GM12878 (cell line): ENCODE measurements around the gene RNASEL. TPM values are rescaled to one million over a fixed set of nuclear protein-coding genes. Genes with fewer than 3 reads are reported as not detected.
A peak's percentile ranks its signal among the peaks of the same experiment; 100 is the strongest.

Source experiments
- ASH2L ChIP-seq: fragments of 300-600, 200-600 bp; sonication (generic); IDR thresholded peaks from 2 replicates; pipeline ENCODE4 v1.6.1; 2017; ENCODE audit warnings: low read depth, mild to moderate bottlenecking, borderline replicate concordance
- CBFB ChIP-seq: IDR thresholded peaks from 2 replicates; pipeline ENCODE4 v1.6.1; 2016; ENCODE audit warnings: antibody characterized with exemption, low read depth
- CHD1 ChIP-seq: IDR thresholded peaks from 2 replicates; pipeline ENCODE4 v1.6.1; 2012; ENCODE audit warnings: low read depth, low read length, improper control_type of control experiment
- CREB1 ChIP-seq: IDR thresholded peaks from 2 replicates; pipeline ENCODE4 v1.6.1; 2012; ENCODE audit warnings: low read depth, mild to moderate bottlenecking, inconsistent platforms
- DPF2 ChIP-seq: fragments of 450-650 bp; IDR thresholded peaks from 2 replicates; pipeline ENCODE4 v1.6.1; 2017; ENCODE audit warnings: mild to moderate bottlenecking
- ELK1 ChIP-seq: IDR thresholded peaks from 2 replicates; pipeline ENCODE4 v1.6.1; 2012; ENCODE audit warnings: low read depth, low read length, improper control_type of control experiment
- HCFC1 ChIP-seq: fragments of 150-350 bp; IDR thresholded peaks from 2 replicates; pipeline ENCODE4 v1.6.1; 2014; ENCODE audit warnings: low read length
- JUND ChIP-seq: IDR thresholded peaks from 2 replicates; pipeline ENCODE4 v1.6.1; 2012; ENCODE audit warnings: low read depth, mild to moderate bottlenecking, low read length, improper control_type of control experiment, moderate library complexity
- MEF2A ChIP-seq: IDR thresholded peaks from 2 replicates; pipeline ENCODE4 v1.6.1; 2011; ENCODE audit warnings: low read depth, mild to moderate bottlenecking, low read length, moderate library complexity; ENCODE audit not compliant: insufficient read depth
- MEF2B ChIP-seq: fragments of 450-650 bp; IDR thresholded peaks from 2 replicates; pipeline ENCODE4 v1.6.1; 2018; ENCODE audit warnings: mild to moderate bottlenecking, moderate library complexity; ENCODE audit not compliant: partially characterized antibody, poor library complexity, severe bottlenecking
- NR2C1 ChIP-seq: fragments of 450-650 bp; IDR thresholded peaks from 2 replicates; pipeline ENCODE4 v1.6.1; 2017; ENCODE audit warnings: antibody characterized with exemption, mild to moderate bottlenecking, moderate library complexity
- POLR2AphosphoS2 ChIP-seq: IDR thresholded peaks from 2 replicates; pipeline ENCODE4 v1.6.1; 2011; ENCODE audit warnings: low read depth, mild to moderate bottlenecking, low read length, improper control_type of control experiment, moderate library complexity
- REST ChIP-seq: IDR thresholded peaks from 2 replicates; pipeline ENCODE4 v1.6.1; 2012; ENCODE audit warnings: mild to moderate bottlenecking, low read depth, low read length
- SIN3A ChIP-seq: IDR thresholded peaks from 2 replicates; pipeline ENCODE4 v1.6.1; 2012; ENCODE audit warnings: low read depth, low read length, improper control_type of control experiment
- SIX5 ChIP-seq: IDR thresholded peaks from 2 replicates; pipeline ENCODE4 v1.6.1; 2011; ENCODE audit warnings: mild to moderate bottlenecking, low read depth, low read length, moderate library complexity; ENCODE audit not compliant: severe bottlenecking
- SMARCA5 ChIP-seq: fragments of 450-650 bp; IDR thresholded peaks from 2 replicates; pipeline ENCODE4 v1.6.1; 2017; ENCODE audit warnings: mild to moderate bottlenecking
- SREBF2 ChIP-seq: IDR thresholded peaks from 2 replicates; pipeline ENCODE4 v1.6.1; 2012; ENCODE audit warnings: mild to moderate bottlenecking, low read length
- SUPT20H ChIP-seq: IDR thresholded peaks from 2 replicates; pipeline ENCODE4 v1.6.1; 2011; ENCODE audit warnings: low read depth, mild to moderate bottlenecking, low read length, moderate library complexity, borderline replicate concordance; ENCODE audit not compliant: control insufficient read depth
- SUZ12 ChIP-seq: fragments of 200-600 bp; sonication (generic); IDR thresholded peaks from one replicate; pipeline ENCODE4 v1.6.1; 2018; ENCODE audit warnings: antibody characterized with exemption, mild to moderate bottlenecking; ENCODE audit not compliant: unreplicated experiment
- YY1 ChIP-seq: IDR thresholded peaks from 2 replicates; pipeline ENCODE4 v1.6.1; 2011; ENCODE audit warnings: low read depth, mild to moderate bottlenecking, low read length
- ZNF24 ChIP-seq: fragments of 450-650 bp; IDR thresholded peaks from 2 replicates; pipeline ENCODE4 v1.6.1; 2017; ENCODE audit warnings: antibody characterized with exemption, mild to moderate bottlenecking
- ZNF384 ChIP-seq: IDR thresholded peaks from 2 replicates; pipeline ENCODE4 v1.6.1; 2012; ENCODE audit warnings: low read depth, mild to moderate bottlenecking, low read length, improper control_type of control experiment, borderline replicate concordance
- ZSCAN29 ChIP-seq: fragments of 450-650 bp; IDR thresholded peaks from 2 replicates; pipeline ENCODE4 v1.6.1; 2017; ENCODE audit warnings: mild to moderate bottlenecking, moderate library complexity
- polyA plus RNA-seq, 11 experiments: library from polyadenylated mRNA; depleted of rRNA in 4 of 11; unstranded in 6 of 11; stranded (reverse) in 5 of 11; fragments of >200 nt; fragmentation: Nextera tagmentation in 4 of 11; fragmentation: Illumina TruSeq in 1 of 11; extraction: Ambion mirVana in 4 of 11; extraction: Trizol in 1 of 11; gene quantifications; 1 replicate in 1 of 11; 2 replicates in 10 of 11; pipeline versions ENCODE4 v1.2.1 to v1.2.3, GENCODE V29; 2011 to 2016; ENCODE audit warnings: inconsistent platforms in 2 of 11, missing spikeins in 2 of 11, low read depth in 1 of 11
- total RNA-seq, 4 experiments: library from RNA; depleted of rRNA in 3 of 4; stranded (reverse); fragments of >200 nt in 3 of 4; fragmentation: Illumina TruSeq in 1 of 4; extraction: Trizol in 1 of 4; gene quantifications; 2 replicates each; pipeline versions ENCODE4 v1.2.1 to v1.2.3, GENCODE V29; 2013 to 2021
- TF ChIP-seq, protein P1 (sequence below): IDR thresholded peaks from 2 replicates; pipeline ENCODE4 v1.6.1; 2012; ENCODE audit warnings: low read depth, low read length, improper control_type of control experiment
- TF ChIP-seq, protein P2 (sequence below): fragments of 450-650 bp; IDR thresholded peaks from 2 replicates; pipeline ENCODE4 v1.6.1; 2017; ENCODE audit warnings: borderline replicate concordance
- TF ChIP-seq, protein P3 (sequence below): IDR thresholded peaks from 2 replicates; pipeline ENCODE4 v1.6.1; 2011; ENCODE audit warnings: low read depth, mild to moderate bottlenecking, low read length, moderate library complexity, borderline replicate concordance; ENCODE audit errors: extremely low read depth

The RNASEL gene
- total and polyA plus RNA-seq, 10 of the 15 experiments (the other 5 are each of a cell fraction or from before 2014, with no cell fraction given), result 3.0 to 10.8 (median 5.0) TPM

- TF ChIP-seq REST (no peak), SUZ12 (no peak), ZSCAN29 (no peak), JUND (no peak), MEF2B (peak; percentile 57), SMARCA5 (no peak), CBFB (peak; percentile 74), POLR2AphosphoS2 (no peak), MEF2A (peak; percentile 86), HCFC1 (no peak), DPF2 (no peak; the same call in 1 of the 2 replicates), ZNF24 (no peak), NR2C1 (no peak), SUPT20H (no peak), CREB1 (peak; percentile 48; the same call in 1 of the 2 replicates), SIN3A (no peak), ZNF384 (no peak), SIX5 (no peak), CHD1 (no peak), YY1 (0 out of 2 replicates have a peak, but pooled peaks have one; percentile 10), SREBF2 (no peak), ASH2L (no peak), ELK1 (no peak)
- TF ChIP-seq, protein P1, sequence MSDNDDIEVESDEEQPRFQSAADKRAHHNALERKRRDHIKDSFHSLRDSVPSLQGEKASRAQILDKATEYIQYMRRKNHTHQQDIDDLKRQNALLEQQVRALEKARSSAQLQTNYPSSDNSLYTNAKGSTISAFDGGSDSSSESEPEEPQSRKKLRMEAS, result no peak
- TF ChIP-seq, protein P2, sequence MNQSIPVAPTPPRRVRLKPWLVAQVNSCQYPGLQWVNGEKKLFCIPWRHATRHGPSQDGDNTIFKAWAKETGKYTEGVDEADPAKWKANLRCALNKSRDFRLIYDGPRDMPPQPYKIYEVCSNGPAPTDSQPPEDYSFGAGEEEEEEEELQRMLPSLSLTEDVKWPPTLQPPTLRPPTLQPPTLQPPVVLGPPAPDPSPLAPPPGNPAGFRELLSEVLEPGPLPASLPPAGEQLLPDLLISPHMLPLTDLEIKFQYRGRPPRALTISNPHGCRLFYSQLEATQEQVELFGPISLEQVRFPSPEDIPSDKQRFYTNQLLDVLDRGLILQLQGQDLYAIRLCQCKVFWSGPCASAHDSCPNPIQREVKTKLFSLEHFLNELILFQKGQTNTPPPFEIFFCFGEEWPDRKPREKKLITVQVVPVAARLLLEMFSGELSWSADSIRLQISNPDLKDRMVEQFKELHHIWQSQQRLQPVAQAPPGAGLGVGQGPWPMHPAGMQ, result 0 out of 2 replicates have a peak, but pooled peaks have one; percentile 5
- TF ChIP-seq, protein P3, sequence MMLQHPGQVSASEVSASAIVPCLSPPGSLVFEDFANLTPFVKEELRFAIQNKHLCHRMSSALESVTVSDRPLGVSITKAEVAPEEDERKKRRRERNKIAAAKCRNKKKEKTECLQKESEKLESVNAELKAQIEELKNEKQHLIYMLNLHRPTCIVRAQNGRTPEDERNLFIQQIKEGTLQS, result no peak
Measured at GRCh38 chr1:182622901-182623528, 34.0 kb upstream of the RNASEL start (continued).
